ENCODE data around the gene RNASEH1.

GRCh38 chr2:3598912-3599854, 41.0 kb upstream of the RNASEH1 start:
- TF ChIP-seq CTCF (IDR thresholded peaks at IDR 0.05; ENCODE audit: insufficient read depth, low read length) (no peak), SPI1 (IDR thresholded peaks at IDR 0.05; ENCODE audit: borderline replicate concordance, low read depth) (no peak), GABPA (IDR thresholded peaks at IDR 0.05; ENCODE audit: low read depth) (no peak), POLR2AphosphoS5 (IDR thresholded peaks at IDR 0.05; ENCODE audit: low read depth) (no peak), REST (IDR thresholded peaks at IDR 0.05; ENCODE audit: insufficient replicate concordance, low read depth) (no peak)

All from HL-60 (cell line).